BE2C (cell line): ENCODE results near the gene RUFY4.
"Not testable (repeated sequence)": the region's sequence is repeated elsewhere in the genome, so short reads cannot be mapped to it uniquely, and the experiment has no call there.

ENCODE experiments used
- DNase-seq: peaks from one replicate; pipeline ENCODE4 v3.0.0-alpha.2; 2020
- H3K27me3 ChIP-seq: fragments of 250-450 bp; sonication (Bioruptor Pico); 2 replicates; pipeline ENCODE4 v1.5.1; 2020; ENCODE audit warnings: mild to moderate bottlenecking
- H3K36me3 ChIP-seq: fragments of 250-450 bp; sonication (Bioruptor Pico); 2 replicates; pipeline ENCODE4 v1.5.1; 2020; ENCODE audit warnings: mild to moderate bottlenecking
- H3K4me1 ChIP-seq: fragments of 250-450 bp; sonication (Bioruptor Pico); 2 replicates; pipeline ENCODE4 v1.5.1; 2020
- H3K4me3 ChIP-seq: 2 replicates; pipeline ENCODE4 v1.5.1; 2011; ENCODE audit warnings: low read depth, low read length
- H3K9me3 ChIP-seq: fragments of 250-450 bp; sonication (Bioruptor Pico); 2 replicates; pipeline ENCODE4 v1.5.1; 2020
- CTCF ChIP-seq: IDR thresholded peaks from 2 replicates; pipeline ENCODE4 v1.5.1; 2012; ENCODE audit warnings: mild to moderate bottlenecking, low read depth, low read length

Gene RUFY4

GRCh38 chr2:218039171-218039570 is 29.9 kb upstream of the RUFY4 start:
- DNase-seq = no peak
- Histone ChIP-seq H3K36me3 (no peaks in the 10 kb centered on the region), H3K9me3 (no peaks in the 10 kb centered on the region), H3K27me3 (no peaks in the 10 kb centered on the region), H3K4me1 (peaks cover 4% of the 10 kb centered on the region), H3K4me3 (no peak overlapping the region)
- no peak for TF ChIP-seq CTCF

GRCh38 chr2:218040883-218041282 is 28.2 kb upstream of the RUFY4 start:
- TF ChIP-seq CTCF = no peak
- no peaks in the 10 kb centered on the region for H3K4me1 ChIP-seq
- H3K27me3 ChIP-seq = no peaks in the 10 kb centered on the region

GRCh38 chr2:218041302-218042168 is 27.5 kb upstream of the RUFY4 start:
- no peak for TF ChIP-seq CTCF

More at GRCh38 chr2:218040883-218041282, 28.2 kb upstream of the RUFY4 start:
- Histone ChIP-seq H3K36me3 (no peaks in the 10 kb centered on the region), H3K9me3 (no peaks in the 10 kb centered on the region), H3K4me3 (no peak overlapping the region)
- no peak for DNase-seq

GRCh38 chr2:218043100-218043499 is 26.0 kb upstream of the RUFY4 start:
- Histone ChIP-seq H3K4me1 (no peaks in the 10 kb centered on the region), H3K36me3 (no peaks in the 10 kb centered on the region), H3K4me3 (no peak overlapping the region), H3K9me3 (no peaks in the 10 kb centered on the region), H3K27me3 (no peaks in the 10 kb centered on the region)
- no peak for TF ChIP-seq CTCF
- no peak for DNase-seq

More at GRCh38 chr2:218041302-218042168, 27.5 kb upstream of the RUFY4 start:
- Histone ChIP-seq H3K27me3 (no peaks in the 10 kb centered on the region), H3K9me3 (no peaks in the 10 kb centered on the region), H3K36me3 (no peaks in the 10 kb centered on the region), H3K4me1 (no peaks in the 10 kb centered on the region), H3K4me3 (no peak overlapping the region)
- DNase-seq = no peak

GRCh38 chr2:218043701-218044109 is 25.3 kb upstream of the RUFY4 start:
- Histone ChIP-seq H3K4me3 (no peak overlapping the region), H3K4me1 (no peaks in the 10 kb centered on the region)

GRCh38 chr2:218044599-218044998 is 24.5 kb upstream of the RUFY4 start:
- not testable (repeated sequence) for H3K4me3 ChIP-seq, H3K9me3 ChIP-seq, H3K4me1 ChIP-seq, H3K36me3 ChIP-seq, H3K27me3 ChIP-seq, DNase-seq

More at GRCh38 chr2:218043701-218044109, 25.3 kb upstream of the RUFY4 start:
- Histone ChIP-seq H3K9me3 (no peaks in the 10 kb centered on the region), H3K27me3 (no peaks in the 10 kb centered on the region), H3K36me3 (no peaks in the 10 kb centered on the region)
- no peak for TF ChIP-seq CTCF
- DNase-seq = no peak
